GM12878 (cell line): ENCODE measurements around the gene GRK7. TPM values are rescaled to one million over a fixed set of nuclear protein-coding genes. Genes with fewer than 3 reads are reported as not detected.

Experiments used
- ATAC-seq: fragments of 200-7000 bp; cut with Tn5 transposase; 3 replicates; pipeline ENCODE4 v1.9.1; 2020; ENCODE audit warnings: mild to moderate bottlenecking, moderate library complexity
- BruUV-seq: library from RNA; stranded (reverse); fragments of 400-500 nt; replicated peaks from 2 replicates; lab custom pipeline; 2021; lab: Mats Ljungman, UMichigan
- CTCF ChIA-PET: fragments of 300-600 bp; sonication (Branson Sonifier 250); formaldehyde crosslinking; extraction: SDS; loops from one replicate; lab custom pipeline; 2021; ENCODE audit warnings: inconsistent platforms; lab: Yijun Ruan, JAX
- POLR2A ChIA-PET: fragments of 350-600 bp; formaldehyde crosslinking; extraction: SDS; loops from one replicate; lab custom pipeline; 2021; ENCODE audit warnings: inconsistent platforms; lab: Charles Lee
- RAD21 ChIA-PET: fragments of 300-600 bp; sonication (Branson Sonifier 250); formaldehyde crosslinking; loops from one replicate; lab custom pipeline; 2023; ENCODE audit warnings: antibody characterized with exemption; ENCODE audit not compliant: unreplicated experiment; lab: Charles Lee
- SMC1A ChIA-PET: fragments of 300-600 bp; sonication (Branson Sonifier 250); formaldehyde crosslinking; loops from one replicate; lab custom pipeline; 2023; ENCODE audit not compliant: unreplicated experiment, uncharacterized antibody; lab: Charles Lee
- DNase-seq: peaks from one replicate; pipeline ENCODE4 v3.0.0-alpha.2; 2011; ENCODE audit warnings: low read depth, low spot score
- FAIRE-seq: peaks from 3 replicates; lab custom pipeline; 2011; peaks lifted over from hg19 to GRCh38; lab: Jason Lieb, UNC
- H2AFZ ChIP-seq: 2 replicates; pipeline ENCODE4 v1.6.0; 2011; ENCODE audit warnings: low read depth, low read length, control low read depth; ENCODE audit not compliant: control insufficient read depth
- H3K27ac ChIP-seq: 2 replicates; pipeline ENCODE4 v1.5.1; 2011; ENCODE audit warnings: control low read depth; ENCODE audit not compliant: control insufficient read depth, insufficient read depth
- H3K27me3 ChIP-seq, 2 experiments: replicated peaks in 1 of 2; 2 replicates each; pipeline versions ENCODE4 v1.6.0 to v1.6.1; 2011; ENCODE audit warnings: low read length in 1 of 2; ENCODE audit not compliant: control insufficient read depth in 2 of 2, insufficient read depth in 2 of 2
- H3K36me3 ChIP-seq, 2 experiments: 2 replicates each; pipeline ENCODE4 v1.5.1; 2011; ENCODE audit warnings: low read length in 1 of 2; ENCODE audit not compliant: control insufficient read depth in 2 of 2, insufficient read depth in 2 of 2
- H3K4me1 ChIP-seq: 2 replicates; pipeline ENCODE4 v1.6.1; 2011; ENCODE audit warnings: mild to moderate bottlenecking, low read length, moderate library complexity, mixed read lengths; ENCODE audit not compliant: control insufficient read depth, insufficient read depth
- H3K4me2 ChIP-seq: 2 replicates; pipeline ENCODE4 v1.6.0; 2011; ENCODE audit warnings: control low read depth; ENCODE audit not compliant: control insufficient read depth, insufficient read depth
- H3K4me3 ChIP-seq: fragments of 200-600 bp; sonication (generic); 2 replicates; pipeline ENCODE4 v1.5.1; 2016
- H3K79me2 ChIP-seq: 2 replicates; pipeline ENCODE4 v1.6.0; 2011; ENCODE audit warnings: low read length; ENCODE audit not compliant: control insufficient read depth, insufficient read depth
- H3K9ac ChIP-seq: 2 replicates; pipeline ENCODE4 v1.8.0; 2011; ENCODE audit warnings: low read length, control low read depth, mixed read lengths; ENCODE audit not compliant: control insufficient read depth, insufficient read depth
- H3K9me3 ChIP-seq: replicated peaks from 3 replicates; pipeline ENCODE4 v1.5.1; 2011; ENCODE audit warnings: mild to moderate bottlenecking, low read length; ENCODE audit not compliant: control insufficient read depth, insufficient read depth
- H4K20me1 ChIP-seq: 2 replicates; pipeline ENCODE4 v1.6.0; 2011; ENCODE audit not compliant: control insufficient read depth, insufficient read depth
- BMI1 ChIP-seq: fragments of 450-650 bp; IDR thresholded peaks from 2 replicates; pipeline ENCODE4 v1.6.1; 2016; ENCODE audit warnings: mild to moderate bottlenecking, moderate library complexity, borderline replicate concordance
- BRCA1 ChIP-seq: IDR thresholded peaks from 2 replicates; pipeline ENCODE4 v1.6.1; 2011; ENCODE audit warnings: low read depth, low read length, improper control_type of control experiment
- CBX3 ChIP-seq: fragments of 200-600 bp; sonication (generic); IDR thresholded peaks from 2 replicates; pipeline ENCODE4 v1.6.1; 2016; ENCODE audit warnings: low read depth, borderline replicate concordance
- CHD1 ChIP-seq: IDR thresholded peaks from 2 replicates; pipeline ENCODE4 v1.6.1; 2012; ENCODE audit warnings: low read depth, low read length, improper control_type of control experiment
- CHD4 ChIP-seq: fragments of 200-600 bp; sonication (generic); IDR thresholded peaks from 2 replicates; pipeline ENCODE4 v1.6.1; 2016; ENCODE audit warnings: mild to moderate bottlenecking
- CTCF ChIP-seq, 3 experiments: IDR thresholded peaks in 2 of 3; conservative IDR thresholded peaks in 1 of 3; 2 replicates each; pipeline ENCODE4 v1.5.1; 2011; ENCODE audit warnings: low read depth in 3 of 3, low read length in 3 of 3, mild to moderate bottlenecking in 3 of 3, control low read depth in 2 of 3, moderate library complexity in 2 of 3, inconsistent platforms in 1 of 3, mixed read lengths in 1 of 3; ENCODE audit not compliant: control insufficient read depth in 2 of 3, insufficient read depth in 1 of 3; ENCODE audit errors: extremely low read depth in 1 of 3
- ETV6 ChIP-seq, 2 experiments: fragments of 450-650 bp in 1 of 2; IDR thresholded peaks in 1 of 2; conservative IDR thresholded peaks in 1 of 2; 2 replicates each; pipeline ENCODE4 v1.6.1; 2014; ENCODE audit warnings: antibody characterized with exemption in 1 of 2, borderline replicate concordance in 1 of 2, low read depth in 1 of 2, mild to moderate bottlenecking in 1 of 2, moderate library complexity in 1 of 2
- GABPA ChIP-seq: IDR thresholded peaks from 2 replicates; pipeline ENCODE4 v1.6.1; 2014; ENCODE audit warnings: antibody characterized with exemption, low read depth, mild to moderate bottlenecking, inconsistent platforms
- GATAD2B ChIP-seq: fragments of 450-650 bp; conservative IDR thresholded peaks from 2 replicates; pipeline ENCODE4 v1.6.1; 2017; ENCODE audit warnings: low read depth, mild to moderate bottlenecking, moderate library complexity
- MXI1 ChIP-seq: fragments of 150-350 bp; IDR thresholded peaks from 2 replicates; pipeline ENCODE4 v1.6.1; 2011; ENCODE audit warnings: low read depth, mild to moderate bottlenecking, inconsistent platforms, low read length, improper control_type of control experiment
- MYB ChIP-seq: fragments of 150-350 bp; IDR thresholded peaks from 2 replicates; pipeline ENCODE4 v1.6.1; 2014; ENCODE audit warnings: mild to moderate bottlenecking, low read depth, low read length, borderline replicate concordance
- NFYB ChIP-seq: IDR thresholded peaks from 2 replicates; pipeline ENCODE4 v1.6.1; 2011; ENCODE audit warnings: low read depth, mild to moderate bottlenecking, low read length, improper control_type of control experiment, moderate library complexity; ENCODE audit not compliant: insufficient read depth
- PRDM15 ChIP-seq: fragments of 450-650 bp; formaldehyde crosslinking; IDR thresholded peaks from 2 replicates; pipeline ENCODE4 v1.4.0; 2020; ENCODE audit warnings: mild to moderate bottlenecking, moderate library complexity
- SMARCA5 ChIP-seq: fragments of 450-650 bp; IDR thresholded peaks from 2 replicates; pipeline ENCODE4 v1.6.1; 2017; ENCODE audit warnings: mild to moderate bottlenecking
- ZNF622 ChIP-seq: fragments of 450-650 bp; IDR thresholded peaks from 2 replicates; pipeline ENCODE4 v1.6.1; 2017; ENCODE audit warnings: mild to moderate bottlenecking, inconsistent platforms
- WGBS: methylation state at CpG from one replicate; pipeline ENCODE4 v1.1.6; 2016; ENCODE audit warnings: low lambda C conversion rate; ENCODE audit not compliant: insufficient replicate concordance, insufficient coverage; ENCODE audit errors: missing lambda C conversion rate; 5-methylcytosine and 5-hydroxymethylcytosine counted together
- in situ Hi-C: fragments of 300-500 bp; cut with MboI; formaldehyde crosslinking; loops from 9 replicates; pipeline ENCODE4 v1.14.3; 2018; ENCODE audit warnings: mixed read lengths
- intact Hi-C: fragments of 100-400 bp; cut with micrococcal nuclease; formaldehyde crosslinking; loops from one replicate; pipeline ENCODE4 v1.14.2; 2022; ENCODE audit not compliant: unreplicated experiment
- polyA plus RNA-seq, 11 experiments: library from polyadenylated mRNA; depleted of rRNA in 4 of 11; unstranded in 6 of 11; stranded (reverse) in 5 of 11; fragments of >200 nt; fragmentation: Nextera tagmentation in 4 of 11; fragmentation: Illumina TruSeq in 1 of 11; extraction: Ambion mirVana in 4 of 11; extraction: Trizol in 1 of 11; gene quantifications; 1 replicate in 1 of 11; 2 replicates in 10 of 11; pipeline versions ENCODE4 v1.2.1 to v1.2.3, GENCODE V29; 2011 to 2016; ENCODE audit warnings: inconsistent platforms in 2 of 11, missing spikeins in 2 of 11, low read depth in 1 of 11
- total RNA-seq, 4 experiments: library from RNA; depleted of rRNA in 3 of 4; stranded (reverse); fragments of >200 nt in 3 of 4; fragmentation: Illumina TruSeq in 1 of 4; extraction: Trizol in 1 of 4; gene quantifications; 2 replicates each; pipeline versions ENCODE4 v1.2.1 to v1.2.3, GENCODE V29; 2013 to 2021

GRK7 gene
- total and polyA plus RNA-seq, 10 of the 15 experiments (the other 5 are each of a cell fraction or from before 2014, with no cell fraction given) = not detected

- Histone ChIP-seq H2AFZ (no peak overlapping the region), H4K20me1 (no peaks in the 10 kb centered on the region), H3K9me3 (no peaks in the 10 kb centered on the region), H3K4me3 (no peak overlapping the region), H3K36me3 (no peaks in the 10 kb centered on the region), H3K79me2 (no peaks in the 10 kb centered on the region), H3K4me1 (no peaks in the 10 kb centered on the region), H3K4me2 (no peak overlapping the region), H3K27ac (no peak overlapping the region), H3K9ac (no peak overlapping the region), H3K27me3 (no peaks in the 10 kb centered on the region; a peak in 1 of 4 replicates)
- ChIA-PET CTCF (no interaction called here), SMC1A (no interaction called here), POLR2A (no interaction called here), RAD21 (no interaction called here)
- no TSS peak for BruUV-seq
- FAIRE-seq = no peak
- DNase-seq = no peak
- intact Hi-C loops (no loop called here), in situ Hi-C loops (no loop called here)
- no peak for TF ChIP-seq CBX3
- no peak for TF ChIP-seq NFYB
- TF ChIP-seq CHD1 = no peak
- no peak for TF ChIP-seq GABPA
- no peak for TF ChIP-seq SMARCA5
- no peak for TF ChIP-seq BMI1
- no peak for TF ChIP-seq MYB
- TF ChIP-seq ETV6 (conservative IDR thresholded peaks at IDR 0.05 in 1 of 2, IDR thresholded peaks at IDR 0.05 in 1 of 2; ENCODE audit: borderline replicate concordance in 1 of 2, low read depth in 1 of 2) = no peak
- TF ChIP-seq BRCA1 = no peak
- TF ChIP-seq ZNF622 = no peak
- TF ChIP-seq MXI1 = no peak
- TF ChIP-seq PRDM15 (CRISPR knock-in tag) = no peak
- no peak for TF ChIP-seq CTCF (IDR thresholded peaks at IDR 0.05 in 2 of 3, conservative IDR thresholded peaks at IDR 0.05 in 1 of 3; ENCODE audit: control insufficient read depth in 2 of 3, extremely low read depth in 1 of 3, insufficient read depth in 1 of 3, low read depth in 3 of 3, low read length in 3 of 3)
- no peak for TF ChIP-seq GATAD2B
- TF ChIP-seq CHD4 = no peak
- 64% methylated on average over 2 of the region's 2 CpGs for WGBS
- ATAC-seq = no peak
These were observed 837 bp downstream of the GRK7 start for GRCh38 chr3:141764045-141764444.
